ENCODE data around the gene PPHLN1. TPM values are rescaled to one million over a fixed set of nuclear protein-coding genes. Genes with fewer than 3 reads are reported as not detected.

PPHLN1 gene
- total and polyA plus RNA-seq, 2 of the 8 experiments (the other 6 are each of a cell fraction or from before 2014, with no cell fraction given), result 34.3 to 71.6 TPM

GRCh38 chr12:42468921-42469320, 143.0 kb downstream of the PPHLN1 start (continued):
- TF ChIP-seq SP4 (IDR thresholded peaks at IDR 0.05; ENCODE audit: low read length) (no peak), TEAD4 (IDR thresholded peaks at IDR 0.05; ENCODE audit: low read depth, low read length) (no peak), FOSL1 (IDR thresholded peaks at IDR 0.05; ENCODE audit: insufficient read depth, low read depth, low read length) (no peak), RFX5 (IDR thresholded peaks at IDR 0.05; ENCODE audit: borderline replicate concordance, low read depth, low read length) (no peak), CEBPB (IDR thresholded peaks at IDR 0.05; ENCODE audit: low read depth, low read length) (no peak), CHD1 (IDR thresholded peaks at IDR 0.05; ENCODE audit: low read depth, low read length) (no peak), MAFK (IDR thresholded peaks at IDR 0.05; ENCODE audit: low read depth, low read length) (no peak), TCF12 (IDR thresholded peaks at IDR 0.05; ENCODE audit: low read depth, low read length) (no peak)

Measured in H1 (cell line).